ENCODE results near the gene P2RY2. TPM values are rescaled to one million over a fixed set of nuclear protein-coding genes. Genes with fewer than 3 reads are reported as not detected.

The P2RY2 gene
- polyA plus RNA-seq, 3 donors = 2.8 to 24.1 (median 12.7) TPM

DNA sequence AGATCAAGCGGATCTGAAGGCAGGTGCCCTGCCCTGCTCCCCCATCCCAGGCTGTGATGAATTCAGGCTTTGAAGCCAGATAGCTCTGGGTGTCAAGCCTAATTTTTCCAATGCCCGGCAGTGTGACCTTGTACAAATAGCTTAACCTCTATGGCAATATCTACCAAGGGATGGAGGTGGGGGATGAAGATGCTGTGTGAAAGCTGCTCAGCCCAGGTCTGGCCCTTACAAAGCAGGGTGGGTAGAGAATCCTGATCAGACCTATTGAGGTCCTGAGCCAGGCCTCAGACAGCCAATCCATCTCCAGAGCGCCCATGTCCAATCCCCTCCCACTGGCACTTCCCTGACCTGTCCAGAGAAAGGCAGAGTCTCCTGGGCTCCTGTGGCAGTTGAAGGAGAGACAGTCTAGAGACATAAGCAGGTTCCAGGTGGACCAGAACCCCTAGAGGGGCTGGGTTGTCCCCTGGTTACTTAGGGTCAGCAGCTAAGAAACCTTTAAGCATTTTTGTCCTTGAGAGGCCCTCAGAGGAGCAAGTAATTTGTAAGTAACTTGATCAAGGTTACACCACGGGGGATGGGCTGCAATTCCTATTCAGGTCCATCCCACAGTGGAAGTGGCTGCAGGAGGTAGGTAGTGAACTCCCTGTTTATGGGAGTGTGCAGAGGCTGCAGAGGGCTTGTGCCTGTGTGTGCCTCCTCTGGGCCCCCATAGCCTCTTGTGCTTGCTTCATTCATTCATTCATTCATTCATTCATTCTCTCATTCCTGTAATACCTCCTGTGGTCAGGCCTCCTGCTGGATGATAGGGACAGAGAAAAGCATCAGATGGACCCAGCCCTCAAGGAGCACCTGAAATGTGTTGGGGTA is 10.4 kb downstream of the P2RY2 start:
- no peak overlapping the region for H3K27ac ChIP-seq (ENCODE audit: low read depth in 1 of 2, low read length in 2 of 2)
- H3K4me3 Mint-ChIP-seq = no peak overlapping the region
- H3K4me1 ChIP-seq (ENCODE audit: control insufficient read depth in 1 of 2, insufficient read depth in 2 of 2, low read length in 2 of 2) = peaks cover 12 to 14% of the 10 kb centered on the region in 2 donors
- H3K27ac Mint-ChIP-seq = peak overlapping the region in 3 of 7 donors; percentile 25 to 54 (median 28)
- intact Hi-C loops (cut with micrococcal nuclease) = no loop called here
- H3K4me1 Mint-ChIP-seq = peaks cover 31% of the 10 kb centered on the region
- DNase-seq = no peak
- H3K36me3 ChIP-seq (replicated peaks in 1 of 2; ENCODE audit: control insufficient read depth in 1 of 2, insufficient read depth in 2 of 2, low read length in 2 of 2) = peaks cover 48 to 72% of the 10 kb centered on the region in 2 donors
- peaks cover 65% of the 10 kb centered on the region for H4K20me1 ChIP-seq (ENCODE audit: insufficient read depth, low read length)
- H3K9me3 ChIP-seq (replicated peaks in 1 of 2; ENCODE audit: control insufficient read depth in 1 of 2, insufficient read depth in 1 of 2, low read length in 2 of 2) = no peaks in the 10 kb centered on the region
- peaks cover 90% of the 10 kb centered on the region for H3K79me2 ChIP-seq (ENCODE audit: insufficient read depth, low read length)
- no peaks in the 10 kb centered on the region for H3K9me3 Mint-ChIP-seq
- H3K27me3 ChIP-seq (ENCODE audit: control insufficient read depth in 2 of 2, insufficient read depth in 2 of 2, low read length in 2 of 2) = no peaks in the 10 kb centered on the region
- H3K4me2 ChIP-seq (replicated peaks; ENCODE audit: extremely low read depth, low read length, poor library complexity, severe bottlenecking) = no peak overlapping the region
- no peaks in the 10 kb centered on the region for H3K27me3 Mint-ChIP-seq (ENCODE audit: low read depth in 3 of 3)
- TF ChIP-seq, protein P1, sequence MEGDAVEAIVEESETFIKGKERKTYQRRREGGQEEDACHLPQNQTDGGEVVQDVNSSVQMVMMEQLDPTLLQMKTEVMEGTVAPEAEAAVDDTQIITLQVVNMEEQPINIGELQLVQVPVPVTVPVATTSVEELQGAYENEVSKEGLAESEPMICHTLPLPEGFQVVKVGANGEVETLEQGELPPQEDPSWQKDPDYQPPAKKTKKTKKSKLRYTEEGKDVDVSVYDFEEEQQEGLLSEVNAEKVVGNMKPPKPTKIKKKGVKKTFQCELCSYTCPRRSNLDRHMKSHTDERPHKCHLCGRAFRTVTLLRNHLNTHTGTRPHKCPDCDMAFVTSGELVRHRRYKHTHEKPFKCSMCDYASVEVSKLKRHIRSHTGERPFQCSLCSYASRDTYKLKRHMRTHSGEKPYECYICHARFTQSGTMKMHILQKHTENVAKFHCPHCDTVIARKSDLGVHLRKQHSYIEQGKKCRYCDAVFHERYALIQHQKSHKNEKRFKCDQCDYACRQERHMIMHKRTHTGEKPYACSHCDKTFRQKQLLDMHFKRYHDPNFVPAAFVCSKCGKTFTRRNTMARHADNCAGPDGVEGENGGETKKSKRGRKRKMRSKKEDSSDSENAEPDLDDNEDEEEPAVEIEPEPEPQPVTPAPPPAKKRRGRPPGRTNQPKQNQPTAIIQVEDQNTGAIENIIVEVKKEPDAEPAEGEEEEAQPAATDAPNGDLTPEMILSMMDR (IDR thresholded peaks at IDR 0.05) = no peak
- H3K36me3 Mint-ChIP-seq = peaks cover 58 to 78% of the 10 kb centered on the region in 2 donors
- H2AFZ ChIP-seq (ENCODE audit: insufficient read depth, low read depth, low read length, poor library complexity, severe bottlenecking) = no peak overlapping the region
- 100% methylated on average over 1 of the region's 4 CpGs for WGBS (ENCODE audit: insufficient coverage)
- H3K4me3 ChIP-seq (replicated peaks in 1 of 3; ENCODE audit: low read depth in 2 of 3, low read length in 3 of 3) = no peak overlapping the region
- no peak overlapping the region for H3K9ac ChIP-seq (ENCODE audit: insufficient read depth, low read length, poor library complexity, severe bottlenecking)

DNA sequence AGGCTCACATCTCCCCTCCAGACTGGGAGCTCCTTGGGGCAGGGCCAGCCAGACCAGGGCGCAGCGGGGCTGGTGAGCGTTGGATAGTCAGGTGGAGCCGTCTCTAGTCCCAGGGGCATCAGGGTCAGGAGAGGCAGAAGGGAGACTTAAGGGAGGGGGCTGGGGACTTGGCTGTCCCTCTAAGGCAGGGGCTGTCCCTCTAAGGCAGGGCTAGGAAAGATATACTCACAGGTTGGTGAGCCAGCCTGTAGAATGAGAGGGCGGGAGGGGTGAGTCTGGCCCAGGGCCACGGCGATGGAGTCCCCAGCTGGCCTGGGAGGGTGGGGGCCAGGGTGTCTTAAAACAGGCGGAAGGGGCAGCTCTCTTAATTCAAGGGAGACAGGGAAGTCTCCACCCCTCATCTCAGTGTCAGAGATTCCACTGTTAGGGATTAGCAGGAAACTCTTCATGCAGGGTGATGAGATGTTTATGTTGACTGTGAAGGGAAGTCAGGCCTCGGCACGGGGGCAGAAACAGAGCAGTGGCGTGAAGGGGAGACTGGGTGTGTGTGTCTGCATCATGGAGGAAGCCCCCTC is 11.3 kb downstream of the P2RY2 start:
- TF ChIP-seq, protein P1 (IDR thresholded peaks at IDR 0.05) = no peak

More for the DNA sequence above, 11.3 kb downstream of the P2RY2 start:
- Histone ChIP-seq H3K36me3 (replicated peaks in 1 of 2; ENCODE audit: control insufficient read depth in 1 of 2, insufficient read depth in 2 of 2, low read length in 2 of 2) (peaks cover 56 to 81% of the 10 kb centered on the region in 2 donors), H2AFZ (ENCODE audit: insufficient read depth, low read depth, low read length, poor library complexity, severe bottlenecking) (no peak overlapping the region), H3K9me3 (replicated peaks in 1 of 2; ENCODE audit: control insufficient read depth in 1 of 2, insufficient read depth in 1 of 2, low read length in 2 of 2) (no peaks in the 10 kb centered on the region), H4K20me1 (ENCODE audit: insufficient read depth, low read length) (peaks cover 56% of the 10 kb centered on the region), H3K9ac (ENCODE audit: insufficient read depth, low read length, poor library complexity, severe bottlenecking) (no peak overlapping the region), H3K27ac (ENCODE audit: low read depth in 1 of 2, low read length in 2 of 2) (no peak overlapping the region), H3K27me3 (ENCODE audit: control insufficient read depth in 2 of 2, insufficient read depth in 2 of 2, low read length in 2 of 2) (no peaks in the 10 kb centered on the region), H3K4me1 (ENCODE audit: control insufficient read depth in 1 of 2, insufficient read depth in 2 of 2, low read length in 2 of 2) (peaks cover 3 to 5% of the 10 kb centered on the region in 2 donors), H3K4me2 (replicated peaks; ENCODE audit: extremely low read depth, low read length, poor library complexity, severe bottlenecking) (no peak overlapping the region), H3K4me3 (replicated peaks in 1 of 3; ENCODE audit: low read depth in 2 of 3, low read length in 3 of 3) (no peak overlapping the region), H3K79me2 (ENCODE audit: insufficient read depth, low read length) (peaks cover 90% of the 10 kb centered on the region)
- Mint-ChIP-seq H3K36me3 (peaks cover 60 to 79% of the 10 kb centered on the region in 2 donors), H3K4me3 (no peak overlapping the region), H3K27ac (peak overlapping the region in 3 of 7 donors; percentile 27 to 86 (median 66)), H3K9me3 (no peaks in the 10 kb centered on the region), H3K27me3 (ENCODE audit: low read depth in 3 of 3) (peaks cover 0 to 1% (median 0%) of the 10 kb centered on the region in 3 donors), H3K4me1 (peaks cover 22% of the 10 kb centered on the region)
- DNase-seq = no peak
- intact Hi-C loops (cut with micrococcal nuclease) = no loop called here
- WGBS (ENCODE audit: insufficient coverage) = 77% methylated on average over 5 of the region's 11 CpGs

Data from CD14-positive monocyte (primary cell).